ENCODE data around the gene HS2ST1. TPM values are rescaled to one million over a fixed set of nuclear protein-coding genes. Genes with fewer than 3 reads are reported as not detected.
A peak's percentile ranks its signal among the peaks of the same experiment; 100 is the strongest.

HS2ST1 gene
- total and polyA plus RNA-seq, 5 donors from 2014 or later, result 7.7 to 12.3 (median 8.0) TPM

GRCh38 chr1:87144316-87144895 is 230.0 kb downstream of the HS2ST1 start:
- Histone ChIP-seq H3K9me3 (ENCODE audit: control insufficient read depth in 2 of 2, low read length in 2 of 2) (no peaks in the 10 kb centered on the region), H3K4me3 (ENCODE audit: low read depth, low read length) (no peak overlapping the region), H3K27ac (ENCODE audit: insufficient read depth, low read length, poor library complexity, severe bottlenecking) (no peak overlapping the region), H3K4me1 (ENCODE audit: control insufficient read depth, insufficient read depth, low read length, poor library complexity, severe bottlenecking) (no peaks in the 10 kb centered on the region), H3K27me3 (ENCODE audit: control insufficient read depth, insufficient read depth, low read length) (peaks cover 3% of the 10 kb centered on the region), H3K36me3 (ENCODE audit: control insufficient read depth, insufficient read depth, low read length) (no peaks in the 10 kb centered on the region)
- H3K4me1 Mint-ChIP-seq, result peaks cover 0 to 2% (median 0%) of the 10 kb centered on the region in 4 donors
- no peak for ATAC-seq (ENCODE audit: low read depth in 2 of 2)
- no peak for DNase-seq
- H3K27me3 Mint-ChIP-seq, result peaks cover 12% of the 10 kb centered on the region
- no peak overlapping the region for H3K27ac Mint-ChIP-seq
- no peak overlapping the region for H3K4me3 Mint-ChIP-seq
- no peaks in the 10 kb centered on the region for H3K36me3 Mint-ChIP-seq
- H3K9me3 Mint-ChIP-seq, result peaks cover 0 to 6% (median 2%) of the 10 kb centered on the region in 7 donors

GRCh38 chr1:87144981-87145380 is 230.5 kb downstream of the HS2ST1 start:
- Mint-ChIP-seq H3K9me3 (peaks cover 0 to 6% (median 2%) of the 10 kb centered on the region in 7 donors), H3K27ac (no peak overlapping the region)

GRCh38 chr1:87146538-87146937 is 232.1 kb downstream of the HS2ST1 start:
- no peak overlapping the region for H3K4me3 ChIP-seq (ENCODE audit: low read depth, low read length)
- peaks cover 3% of the 10 kb centered on the region for H3K4me1 ChIP-seq (ENCODE audit: control insufficient read depth, insufficient read depth, low read length, poor library complexity, severe bottlenecking)
- H3K36me3 ChIP-seq (ENCODE audit: control insufficient read depth, insufficient read depth, low read length), result no peaks in the 10 kb centered on the region
- no peak for DNase-seq
- peaks cover 21% of the 10 kb centered on the region for H3K27me3 Mint-ChIP-seq
- H3K27me3 ChIP-seq (ENCODE audit: control insufficient read depth, insufficient read depth, low read length), result peaks cover 9% of the 10 kb centered on the region
- H3K36me3 Mint-ChIP-seq, result peaks cover 1% of the 10 kb centered on the region
- H3K4me1 Mint-ChIP-seq, result peaks cover 0 to 8% (median 5%) of the 10 kb centered on the region in 4 donors
- ATAC-seq (ENCODE audit: low read depth in 2 of 2), result no peak
- H3K4me3 Mint-ChIP-seq, result no peak overlapping the region
- H3K27ac Mint-ChIP-seq, result no peak overlapping the region
- no peak overlapping the region for H3K27ac ChIP-seq (ENCODE audit: insufficient read depth, low read length, poor library complexity, severe bottlenecking)
- H3K9me3 Mint-ChIP-seq, result peaks cover 0 to 6% (median 2%) of the 10 kb centered on the region in 7 donors
- H3K9me3 ChIP-seq (ENCODE audit: control insufficient read depth in 2 of 2, low read length in 2 of 2), result no peaks in the 10 kb centered on the region

More at GRCh38 chr1:87144981-87145380, 230.5 kb downstream of the HS2ST1 start:
- no peaks in the 10 kb centered on the region for H3K36me3 ChIP-seq (ENCODE audit: control insufficient read depth, insufficient read depth, low read length)
- H3K9me3 ChIP-seq (ENCODE audit: control insufficient read depth in 2 of 2, low read length in 2 of 2), result no peaks in the 10 kb centered on the region
- no peak overlapping the region for H3K4me3 ChIP-seq (ENCODE audit: low read depth, low read length)
- no peak for ATAC-seq (ENCODE audit: low read depth in 2 of 2)
- H3K4me3 Mint-ChIP-seq, result no peak overlapping the region
- H3K27me3 ChIP-seq (ENCODE audit: control insufficient read depth, insufficient read depth, low read length), result peaks cover 5% of the 10 kb centered on the region
- H3K4me1 ChIP-seq (ENCODE audit: control insufficient read depth, insufficient read depth, low read length, poor library complexity, severe bottlenecking), result no peaks in the 10 kb centered on the region
- H3K27me3 Mint-ChIP-seq, result peaks cover 13% of the 10 kb centered on the region
- peaks cover 0 to 2% (median 0%) of the 10 kb centered on the region in 4 donors for H3K4me1 Mint-ChIP-seq
- H3K36me3 Mint-ChIP-seq, result no peaks in the 10 kb centered on the region
- DNase-seq, result no peak
- no peak overlapping the region for H3K27ac ChIP-seq (ENCODE audit: insufficient read depth, low read length, poor library complexity, severe bottlenecking)

- Mint-ChIP-seq H3K27ac (peak overlapping the region in 1 of 3 donors; percentile 26), H3K27me3 (peaks cover 26% of the 10 kb centered on the region), H3K36me3 (peaks cover 3% of the 10 kb centered on the region), H3K9me3 (peaks cover 0 to 7% (median 2%) of the 10 kb centered on the region in 7 donors), H3K4me1 (peaks cover 0 to 11% (median 8%) of the 10 kb centered on the region in 4 donors), H3K4me3 (no peak overlapping the region)
- Histone ChIP-seq H3K27me3 (ENCODE audit: control insufficient read depth, insufficient read depth, low read length) (peaks cover 9% of the 10 kb centered on the region), H3K9me3 (ENCODE audit: control insufficient read depth in 2 of 2, low read length in 2 of 2) (no peaks in the 10 kb centered on the region), H3K4me3 (ENCODE audit: low read depth, low read length) (no peak overlapping the region), H3K27ac (ENCODE audit: insufficient read depth, low read length, poor library complexity, severe bottlenecking) (no peak overlapping the region), H3K4me1 (ENCODE audit: control insufficient read depth, insufficient read depth, low read length, poor library complexity, severe bottlenecking) (peaks cover 7% of the 10 kb centered on the region), H3K36me3 (ENCODE audit: control insufficient read depth, insufficient read depth, low read length) (no peaks in the 10 kb centered on the region)
- ATAC-seq (ENCODE audit: low read depth in 2 of 2) (no peak), DNase-seq (no peak)
Observed at GRCh38 chr1:87146986-87147385, 232.6 kb downstream of the HS2ST1 start.

- H3K27me3 Mint-ChIP-seq, result peaks cover 34% of the 10 kb centered on the region
- H3K4me1 Mint-ChIP-seq, result peaks cover 0 to 11% (median 8%) of the 10 kb centered on the region in 4 donors
- DNase-seq, result no peak
- Histone ChIP-seq H3K9me3 (ENCODE audit: control insufficient read depth in 2 of 2, low read length in 2 of 2) (no peaks in the 10 kb centered on the region), H3K4me3 (ENCODE audit: low read depth, low read length) (no peak overlapping the region), H3K4me1 (ENCODE audit: control insufficient read depth, insufficient read depth, low read length, poor library complexity, severe bottlenecking) (peaks cover 9% of the 10 kb centered on the region), H3K27ac (ENCODE audit: insufficient read depth, low read length, poor library complexity, severe bottlenecking) (no peak overlapping the region), H3K36me3 (ENCODE audit: control insufficient read depth, insufficient read depth, low read length) (no peaks in the 10 kb centered on the region), H3K27me3 (ENCODE audit: control insufficient read depth, insufficient read depth, low read length) (peaks cover 9% of the 10 kb centered on the region)
- H3K4me3 Mint-ChIP-seq, result no peak overlapping the region
- ATAC-seq (ENCODE audit: low read depth in 2 of 2), result no peak
- peaks cover 0 to 7% (median 2%) of the 10 kb centered on the region in 7 donors for H3K9me3 Mint-ChIP-seq
- H3K27ac Mint-ChIP-seq, result no peak overlapping the region
- H3K36me3 Mint-ChIP-seq, result peaks cover 3% of the 10 kb centered on the region
Observed at GRCh38 chr1:87147851-87148250, 233.4 kb downstream of the HS2ST1 start.

GRCh38 chr1:87148661-87149060 is 234.2 kb downstream of the HS2ST1 start:
- Histone ChIP-seq H3K4me1 (ENCODE audit: control insufficient read depth, insufficient read depth, low read length, poor library complexity, severe bottlenecking) (peaks cover 9% of the 10 kb centered on the region), H3K9me3 (ENCODE audit: control insufficient read depth in 2 of 2, low read length in 2 of 2) (no peaks in the 10 kb centered on the region), H3K36me3 (ENCODE audit: control insufficient read depth, insufficient read depth, low read length) (no peaks in the 10 kb centered on the region), H3K27ac (ENCODE audit: insufficient read depth, low read length, poor library complexity, severe bottlenecking) (no peak overlapping the region), H3K27me3 (ENCODE audit: control insufficient read depth, insufficient read depth, low read length) (peaks cover 9% of the 10 kb centered on the region), H3K4me3 (ENCODE audit: low read depth, low read length) (no peak overlapping the region)
- no peak overlapping the region for H3K4me3 Mint-ChIP-seq
- H3K36me3 Mint-ChIP-seq, result peaks cover 3% of the 10 kb centered on the region
- DNase-seq (no peak), ATAC-seq (ENCODE audit: low read depth in 2 of 2) (no peak)
- H3K27ac Mint-ChIP-seq, result no peak overlapping the region
- H3K9me3 Mint-ChIP-seq, result peaks cover 0 to 7% (median 2%) of the 10 kb centered on the region in 7 donors
- peaks cover 0 to 11% (median 8%) of the 10 kb centered on the region in 4 donors for H3K4me1 Mint-ChIP-seq
- H3K27me3 Mint-ChIP-seq, result peaks cover 41% of the 10 kb centered on the region

GRCh38 chr1:87149241-87150041 is 235.0 kb downstream of the HS2ST1 start:
- no peak overlapping the region for H3K27ac Mint-ChIP-seq
- no peaks in the 10 kb centered on the region for H3K36me3 ChIP-seq (ENCODE audit: control insufficient read depth, insufficient read depth, low read length)
- H3K9me3 Mint-ChIP-seq, result peaks cover 0 to 7% (median 2%) of the 10 kb centered on the region in 7 donors
- H3K27ac ChIP-seq (ENCODE audit: insufficient read depth, low read length, poor library complexity, severe bottlenecking), result no peak overlapping the region
- H3K27me3 Mint-ChIP-seq, result peaks cover 41% of the 10 kb centered on the region
- H3K9me3 ChIP-seq (ENCODE audit: control insufficient read depth in 2 of 2, low read length in 2 of 2), result no peaks in the 10 kb centered on the region
- H3K4me1 Mint-ChIP-seq, result peaks cover 0 to 11% (median 8%) of the 10 kb centered on the region in 4 donors
- no peak overlapping the region for H3K4me3 ChIP-seq (ENCODE audit: low read depth, low read length)
- H3K4me1 ChIP-seq (ENCODE audit: control insufficient read depth, insufficient read depth, low read length, poor library complexity, severe bottlenecking), result peaks cover 9% of the 10 kb centered on the region
- peaks cover 3% of the 10 kb centered on the region for H3K36me3 Mint-ChIP-seq
- DNase-seq, result no peak
- no peak overlapping the region for H3K4me3 Mint-ChIP-seq
- peaks cover 9% of the 10 kb centered on the region for H3K27me3 ChIP-seq (ENCODE audit: control insufficient read depth, insufficient read depth, low read length)
- ATAC-seq (ENCODE audit: low read depth in 2 of 2), result no peak
